ENCODE data around the gene SLC2A1. TPM values are rescaled to one million over a fixed set of nuclear protein-coding genes. Genes with fewer than 3 reads are reported as not detected.

SLC2A1 gene
- polyA plus RNA-seq, 3 donors: 38.9 to 73.3 (median 42.7) TPM

- no peak for DNase-seq (ENCODE audit: extremely low read depth in 1 of 11, low read depth in 9 of 11, low spot score in 4 of 11)
These were observed 8.6 kb downstream of the SLC2A1 start for GRCh38 chr1:42950116-42950481.

- DNase-seq (ENCODE audit: extremely low read depth in 1 of 11, low read depth in 9 of 11, low spot score in 4 of 11): no peak
These were observed 9.2 kb downstream of the SLC2A1 start for GRCh38 chr1:42949312-42950115.

DNA sequence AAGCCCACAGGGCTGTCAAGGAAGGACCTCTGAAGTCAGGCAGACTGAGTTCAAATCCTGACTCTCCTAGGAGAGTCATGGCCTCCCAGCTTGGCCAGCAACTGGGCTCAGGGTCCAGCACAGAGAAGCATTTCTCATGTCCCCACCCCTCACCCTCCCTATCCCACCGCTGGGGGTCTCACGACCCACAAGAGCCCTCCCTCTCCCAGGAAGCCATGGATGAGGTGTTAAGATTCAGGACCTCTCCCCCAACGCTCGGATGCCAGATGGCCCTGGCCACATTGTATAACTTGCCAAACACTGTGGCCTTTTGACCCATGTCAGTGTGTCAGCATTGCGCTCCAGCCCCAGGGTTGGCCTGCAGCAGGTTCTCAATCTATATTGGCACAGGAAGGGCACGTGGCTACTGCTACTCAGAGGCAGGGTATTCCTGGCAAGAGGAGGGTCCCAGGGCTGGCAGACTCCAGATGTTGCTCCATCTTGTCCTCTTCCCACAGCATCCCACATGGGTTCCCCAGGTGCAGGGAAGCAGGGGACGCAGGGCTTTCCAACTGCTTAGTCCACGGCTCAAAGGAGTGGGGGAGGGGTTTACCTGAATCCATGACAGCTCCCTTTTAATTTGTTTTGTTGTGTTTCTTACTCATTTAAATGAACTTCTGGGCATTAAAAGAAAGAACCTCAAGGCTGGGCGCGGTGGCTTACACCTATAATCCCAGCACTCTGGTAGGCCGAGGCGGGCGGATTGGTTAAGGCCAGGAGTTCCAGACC lies 10.5 kb downstream of the SLC2A1 start:
- no peak for DNase-seq (ENCODE audit: extremely low read depth in 1 of 11, low read depth in 9 of 11, low spot score in 4 of 11)

DNA sequence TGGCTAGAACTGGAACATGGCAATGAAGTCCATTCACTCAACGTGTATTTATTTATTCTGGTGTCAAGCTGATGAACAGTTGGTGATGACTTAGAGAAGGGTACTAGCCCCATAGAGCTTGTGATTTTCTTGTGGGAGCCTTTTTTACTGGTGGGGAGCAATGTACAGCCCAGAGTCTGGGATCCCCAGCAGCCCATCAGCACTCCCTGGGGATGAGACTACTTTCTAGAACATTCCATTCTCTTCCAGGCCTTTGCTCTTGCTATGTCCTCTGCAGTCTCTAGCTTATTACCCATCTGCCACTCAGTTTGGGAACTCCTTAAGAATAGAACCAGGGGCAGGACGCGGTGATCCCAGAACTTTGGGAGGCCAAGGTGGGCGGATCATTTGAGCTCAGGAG lies 11.6 kb downstream of the SLC2A1 start:
- no peak for DNase-seq (ENCODE audit: extremely low read depth in 1 of 11, low read depth in 9 of 11, low spot score in 4 of 11)

- DNase-seq (ENCODE audit: extremely low read depth in 1 of 11, low read depth in 9 of 11, low spot score in 4 of 11): no peak
These were observed 12.4 kb downstream of the SLC2A1 start for GRCh38 chr1:42946120-42946898.

DNA sequence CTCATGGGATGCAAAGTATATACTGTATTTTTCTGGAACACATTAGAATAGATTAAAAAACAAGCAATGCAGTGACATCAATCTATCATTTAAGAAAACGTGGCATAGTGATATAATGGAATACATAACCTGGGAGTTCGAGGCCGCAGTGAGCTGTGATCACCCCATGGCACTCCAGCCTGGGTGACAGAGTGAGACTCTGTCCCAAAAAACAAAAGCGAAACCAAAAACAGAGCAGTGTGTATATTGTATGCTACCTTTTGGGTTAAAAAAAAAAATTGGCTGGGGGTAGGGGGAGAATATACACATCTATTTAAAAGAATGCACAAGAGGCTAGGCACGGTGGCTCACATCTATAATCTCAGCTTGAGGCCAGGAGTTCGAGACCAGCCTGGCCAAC lies 13.5 kb downstream of the SLC2A1 start:
- DNase-seq (ENCODE audit: extremely low read depth in 1 of 11, low read depth in 9 of 11, low spot score in 4 of 11): no peak

DNA sequence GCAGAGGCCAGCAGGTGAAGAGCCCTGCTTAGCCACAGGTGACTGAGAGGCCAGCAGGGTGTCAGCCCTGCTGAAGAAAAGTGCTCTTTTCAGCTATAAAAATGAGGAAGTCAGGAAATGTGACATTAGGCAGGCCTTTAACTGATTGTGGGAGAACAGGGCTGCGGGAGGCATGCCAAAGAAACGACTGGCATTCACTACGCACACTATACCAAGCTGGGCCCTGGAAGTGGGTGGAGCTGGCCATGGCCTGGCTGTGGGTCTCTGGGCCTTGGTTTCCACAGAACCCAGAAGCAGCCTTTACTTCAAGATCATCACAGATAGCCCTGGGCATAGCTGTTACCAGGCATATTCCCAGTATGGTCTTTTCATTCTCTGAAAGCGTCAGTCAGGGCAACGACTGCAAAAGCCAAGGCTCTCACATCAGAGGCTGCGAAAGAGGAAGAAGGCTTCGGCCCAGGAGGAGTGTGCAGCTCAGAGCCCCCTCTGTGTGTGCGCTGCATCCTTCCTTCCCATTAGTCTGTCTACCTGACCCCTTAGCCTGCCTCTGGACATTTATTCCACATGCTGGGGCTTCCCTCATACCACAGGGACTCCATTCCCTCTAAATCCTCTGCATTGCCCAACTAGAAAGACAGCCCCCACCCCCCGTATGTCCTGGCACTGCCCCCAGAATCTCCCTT lies 14.3 kb downstream of the SLC2A1 start:
- DNase-seq (ENCODE audit: extremely low read depth in 1 of 11, low read depth in 9 of 11, low spot score in 4 of 11): no peak

- DNase-seq (ENCODE audit: extremely low read depth in 1 of 11, low read depth in 9 of 11, low spot score in 4 of 11): no peak
These were observed 14.9 kb downstream of the SLC2A1 start for GRCh38 chr1:42943728-42944127.

DNA sequence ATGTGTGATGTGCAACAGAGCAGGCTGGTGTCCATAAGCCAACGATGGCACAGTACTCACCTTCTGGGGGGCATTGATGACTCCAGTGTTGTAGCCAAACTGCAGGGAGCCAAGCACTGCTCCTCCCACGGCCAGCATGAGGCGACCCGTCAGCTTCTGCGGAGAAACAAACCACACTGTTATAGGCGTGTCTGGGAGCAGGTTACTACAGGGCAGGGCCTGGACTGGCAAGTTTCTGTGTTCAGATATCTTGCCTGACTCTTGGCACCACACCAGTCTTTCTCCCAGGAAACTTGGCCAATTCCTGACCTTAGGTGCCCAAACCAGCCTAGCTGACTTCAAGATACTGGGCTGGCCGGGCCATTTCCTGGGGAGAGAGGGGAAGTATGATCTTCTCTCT lies 15.5 kb downstream of the SLC2A1 start:
- DNase-seq (ENCODE audit: extremely low read depth in 1 of 11, low read depth in 9 of 11, low spot score in 4 of 11): no peak

DNA sequence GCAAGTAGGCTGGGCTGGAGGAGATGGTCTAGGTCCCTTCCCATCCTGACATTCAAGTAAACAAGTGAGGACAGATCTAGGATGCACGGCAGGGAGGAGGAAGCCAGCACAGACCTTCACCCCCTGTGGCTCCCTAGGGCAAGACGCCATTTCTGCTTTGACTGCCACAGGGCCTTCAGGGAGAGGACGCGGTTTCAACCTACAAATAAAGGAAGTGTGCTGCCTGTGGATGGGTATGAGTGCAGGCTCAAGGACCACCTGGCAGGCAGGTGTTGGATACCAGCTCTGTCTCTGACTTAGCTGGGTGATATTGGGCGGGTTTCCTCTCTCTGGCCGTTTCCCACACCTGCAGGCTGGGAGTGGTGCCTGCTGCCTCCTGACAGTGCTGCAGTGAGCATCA lies 16.2 kb downstream of the SLC2A1 start:
- DNase-seq (ENCODE audit: extremely low read depth in 1 of 11, low read depth in 9 of 11, low spot score in 4 of 11): no peak

DNA sequence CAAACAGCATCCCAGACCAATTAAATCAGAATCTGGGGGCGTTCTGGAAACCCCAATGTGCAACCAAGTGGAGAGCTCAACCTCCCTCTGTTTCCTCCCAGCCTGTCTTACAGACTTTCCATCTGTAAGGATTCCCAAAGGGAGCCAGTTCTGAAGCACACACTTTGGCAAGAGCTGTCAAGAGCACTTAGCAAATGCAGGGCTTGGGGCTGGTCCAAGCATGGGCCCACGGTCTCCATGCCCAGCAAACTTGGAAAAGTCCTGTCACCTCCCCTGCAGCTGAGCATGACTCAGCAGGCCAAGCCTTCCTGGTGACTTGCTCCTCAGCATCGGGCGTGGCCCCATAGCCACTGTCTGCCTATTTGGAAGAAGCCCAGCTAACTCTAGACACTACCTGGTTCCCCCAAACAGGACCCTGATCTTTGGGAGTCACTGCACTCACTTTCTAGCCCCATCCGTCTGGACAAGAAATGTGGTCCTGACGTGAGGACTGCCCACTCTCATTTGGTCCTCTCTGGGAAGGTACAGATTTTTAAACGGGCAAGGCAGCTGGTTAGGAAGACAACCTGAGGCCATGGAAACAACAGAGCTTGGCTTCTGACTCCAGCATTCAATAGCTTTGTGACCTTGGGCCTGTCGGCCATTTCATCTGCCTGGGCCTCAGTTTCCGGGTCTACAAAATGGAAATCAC lies 16.9 kb downstream of the SLC2A1 start:
- no peak for DNase-seq (ENCODE audit: extremely low read depth in 1 of 11, low read depth in 9 of 11, low spot score in 4 of 11)

GRCh38 chr1:42940851-42941639 lies 17.6 kb downstream of the SLC2A1 start:
- no peak for DNase-seq (ENCODE audit: extremely low read depth in 1 of 11, low read depth in 9 of 11, low spot score in 4 of 11)

GRCh38 chr1:42938645-42939615 lies 19.7 kb downstream of the SLC2A1 start:
- no peak for DNase-seq (ENCODE audit: extremely low read depth in 1 of 11, low read depth in 9 of 11, low spot score in 4 of 11)

DNA sequence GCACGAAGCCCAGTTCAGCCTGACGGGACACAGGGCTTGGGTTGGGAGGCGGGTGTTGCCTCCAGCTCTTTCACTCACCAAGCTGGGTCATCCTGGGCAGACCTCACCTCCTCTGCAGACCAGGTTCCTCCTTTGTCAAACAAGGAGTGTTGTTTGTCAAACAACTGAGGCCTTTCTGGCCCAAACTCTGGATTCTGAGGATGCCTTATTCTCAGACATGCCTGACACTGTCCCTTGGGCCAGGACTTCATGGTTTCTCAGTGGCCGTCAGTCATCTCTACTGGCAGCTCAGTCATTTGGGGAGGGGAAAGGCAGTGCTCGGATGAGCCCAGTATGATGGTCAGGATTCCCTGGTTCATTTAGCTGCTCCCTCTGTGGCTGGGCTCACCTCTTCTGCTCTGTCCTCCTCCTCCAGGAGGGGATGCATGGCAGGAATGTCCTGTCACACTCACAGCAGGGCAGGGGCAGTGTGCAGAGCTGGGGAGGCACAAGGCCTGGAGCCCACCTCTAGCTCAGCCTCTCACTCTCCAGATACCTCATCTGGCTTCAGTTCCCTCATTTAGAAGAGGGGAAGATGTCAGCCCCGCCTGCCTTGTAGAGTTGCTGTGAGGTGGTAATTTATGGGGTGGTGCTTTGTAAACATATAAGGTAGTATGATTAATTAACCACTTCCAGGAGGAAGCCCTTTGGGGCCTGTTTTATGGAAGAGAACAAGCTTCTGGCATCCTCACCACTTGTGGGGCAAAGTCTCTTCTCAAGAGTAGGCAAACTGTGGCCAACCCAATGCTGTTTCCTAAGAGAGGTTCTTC lies 20.6 kb downstream of the SLC2A1 start:
- no peak for DNase-seq (ENCODE audit: extremely low read depth in 1 of 11, low read depth in 9 of 11, low spot score in 4 of 11)

DNA sequence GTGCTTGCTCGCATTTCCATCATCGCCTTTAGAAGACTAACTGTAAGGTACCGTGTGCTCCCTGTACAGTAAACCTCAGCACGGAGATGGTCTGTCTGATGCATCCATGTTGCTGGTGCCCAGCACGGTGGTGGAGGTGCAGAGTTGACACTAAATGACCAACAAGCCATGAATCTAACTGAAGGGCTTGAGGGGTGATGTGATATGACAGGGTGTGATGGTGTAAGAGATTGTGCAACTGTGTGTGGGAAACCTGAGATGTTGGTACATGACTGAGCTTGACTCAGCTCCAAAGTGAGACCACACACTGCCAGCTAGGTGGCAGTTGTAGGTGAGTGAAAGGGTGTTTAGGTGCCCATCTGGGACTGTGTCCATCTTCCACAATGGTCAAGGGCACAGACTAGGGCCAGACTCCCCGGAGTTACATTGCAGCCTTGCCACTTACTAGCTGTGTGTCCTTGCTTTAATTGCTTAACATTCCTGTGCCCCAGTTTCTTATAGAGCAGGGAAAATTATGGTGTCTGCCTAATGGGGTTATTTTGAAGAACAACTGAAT lies 21.4 kb downstream of the SLC2A1 start:
- no peak for DNase-seq (ENCODE audit: extremely low read depth in 1 of 11, low read depth in 9 of 11, low spot score in 4 of 11)

Measured in renal cortex interstitium (tissue), 11 donors.